ENCODE measurements around the gene HES5.

DNA sequence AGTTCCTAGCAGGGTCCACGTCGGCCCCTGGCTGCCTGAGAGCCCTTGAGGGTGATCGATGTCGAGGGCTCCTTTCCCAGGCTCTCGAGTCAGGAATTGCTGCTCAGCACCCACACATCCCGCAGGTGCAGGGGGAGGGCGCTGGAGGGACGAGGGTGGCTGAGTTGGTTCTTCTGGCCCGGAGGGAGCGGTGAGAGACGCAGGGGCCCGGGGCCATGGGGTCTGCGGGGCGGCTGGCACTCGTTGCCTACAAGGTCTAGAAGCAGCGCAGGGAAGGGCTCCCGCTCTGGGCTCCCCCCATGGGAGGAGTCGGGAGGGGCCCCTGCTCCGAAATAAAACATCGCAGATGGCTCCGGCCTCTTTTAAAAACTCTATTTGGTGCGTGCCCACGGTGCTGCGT lies 21.9 kb downstream of the HES5 start:
- TF ChIP-seq CTBP1 (IDR thresholded peaks at IDR 0.05; ENCODE audit: borderline replicate concordance) (no peak), FOXA1 (IDR thresholded peaks at IDR 0.05) (no peak), FOXK2 (IDR thresholded peaks at IDR 0.05) (no peak), ZNF384 (IDR thresholded peaks at IDR 0.05) (no peak), SP1 (IDR thresholded peaks at IDR 0.05) (no peak), ELF4 (IDR thresholded peaks at IDR 0.05) (no peak), LEF1 (IDR thresholded peaks at IDR 0.05; ENCODE audit: borderline replicate concordance) (no peak), BHLHE40 (IDR thresholded peaks at IDR 0.05; ENCODE audit: borderline replicate concordance) (no peak), ARNT (IDR thresholded peaks at IDR 0.05) (no peak), FOXM1 (IDR thresholded peaks at IDR 0.05; ENCODE audit: borderline replicate concordance) (no peak), NFRKB (IDR thresholded peaks at IDR 0.05) (no peak)
